ENCODE results near the gene OTOS. TPM values are rescaled to one million over a fixed set of nuclear protein-coding genes. Genes with fewer than 3 reads are reported as not detected.

OTOS gene
- total RNA-seq, 1 experiment from 2014 or later = not detected

DNA sequence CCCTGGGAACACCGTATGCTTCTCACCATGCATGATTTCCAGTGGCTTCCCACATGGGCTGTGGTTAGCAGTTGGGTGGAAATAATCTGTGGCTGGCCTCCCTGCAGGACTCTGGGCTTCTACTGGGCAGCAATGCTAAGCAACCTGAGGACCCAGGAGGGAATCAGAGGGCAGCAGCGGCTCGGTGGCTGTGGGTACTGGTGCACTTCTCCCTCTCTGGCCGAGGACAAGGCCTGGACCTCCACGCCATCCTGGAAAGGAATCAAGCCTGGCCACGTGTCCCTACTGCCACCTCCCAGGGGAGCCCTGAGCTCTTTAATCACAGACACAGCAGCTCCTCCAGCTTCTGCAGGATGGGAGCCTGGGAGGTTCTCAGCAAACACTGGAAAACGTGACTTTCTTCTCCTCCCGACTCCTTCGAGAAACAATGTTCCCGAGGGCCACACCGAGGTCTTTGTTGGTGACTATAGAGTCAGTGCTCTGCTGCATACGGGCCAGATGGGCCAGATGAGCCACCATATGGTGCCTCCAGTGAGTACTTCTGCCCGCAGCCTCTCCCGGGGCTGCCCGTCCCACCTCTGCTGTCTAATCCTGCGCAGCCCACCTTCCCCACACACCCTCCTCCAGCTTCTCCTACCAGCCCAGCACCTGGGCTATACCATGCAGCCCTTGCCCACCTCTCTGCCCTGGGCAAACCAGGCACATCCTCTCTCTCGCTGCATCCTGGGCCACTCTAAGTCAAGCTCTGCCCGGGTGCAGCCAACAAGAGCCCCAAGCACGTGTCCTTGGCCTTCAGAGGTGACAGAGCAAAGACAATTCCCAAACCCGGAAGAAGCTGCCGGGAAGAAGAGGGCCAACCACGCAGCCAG lies 42.8 kb upstream of the OTOS start:
- ChIA-PET POLR2A (no interaction called here), CTCF (no interaction called here), RAD21 (ENCODE audit: low non-redundant PET in 1 of 2, low total read pairs in 2 of 2, uncharacterized antibody in 2 of 2, unreplicated experiment in 2 of 2) (no interaction called here)
- intact Hi-C loops (cut with micrococcal nuclease) = no loop called here
- Histone ChIP-seq H4K20me1 (ENCODE audit: insufficient read depth) (no peaks in the 10 kb centered on the region), H3K27ac (ENCODE audit: low read depth, low read length) (no peak overlapping the region), H3K4me3 (replicated peaks in 1 of 2; ENCODE audit: low read depth in 1 of 2, low read length in 2 of 2) (no peak overlapping the region), H3K9me3 (ENCODE audit: control insufficient read depth in 1 of 2, insufficient read depth in 1 of 2, low read depth in 1 of 2, low read length in 2 of 2) (peaks cover 0 to 6% of the 10 kb centered on the region in 2 experiments; a peak in 2 of 4 replicates), H3K36me3 (ENCODE audit: control insufficient read depth in 1 of 2, insufficient read depth in 2 of 2, low read length in 2 of 2) (no peaks in the 10 kb centered on the region), H3K9me2 (ENCODE audit: insufficient read depth) (no peaks in the 10 kb centered on the region), H3K4me2 (ENCODE audit: low read length) (no peak overlapping the region), H3K4me1 (ENCODE audit: control insufficient read depth in 1 of 2, insufficient read depth in 2 of 2, low read length in 2 of 2) (no peaks in the 10 kb centered on the region), H3K9ac (ENCODE audit: low read length) (no peak overlapping the region), H2AFZ (ENCODE audit: low read depth, low read length, poor library complexity, severe bottlenecking) (no peak overlapping the region), H3K79me2 (ENCODE audit: insufficient read depth, low read length) (no peaks in the 10 kb centered on the region), H3K27me3 (ENCODE audit: insufficient read depth, low read length) (peaks cover 6% of the 10 kb centered on the region; the same call in 1 of the 2 replicates)
- TF ChIP-seq REST (IDR thresholded peaks at IDR 0.05; ENCODE audit: low read depth) (no peak), RAD21 (IDR thresholded peaks at IDR 0.05; ENCODE audit: low read depth) (no peak), ZFX (IDR thresholded peaks at IDR 0.05) (no peak)
- ATAC-seq = no peak
- no TSS peak for BruUV-seq (replicated peaks)
- DNase-seq (ENCODE audit: low read depth, low spot score) = no peak

DNA sequence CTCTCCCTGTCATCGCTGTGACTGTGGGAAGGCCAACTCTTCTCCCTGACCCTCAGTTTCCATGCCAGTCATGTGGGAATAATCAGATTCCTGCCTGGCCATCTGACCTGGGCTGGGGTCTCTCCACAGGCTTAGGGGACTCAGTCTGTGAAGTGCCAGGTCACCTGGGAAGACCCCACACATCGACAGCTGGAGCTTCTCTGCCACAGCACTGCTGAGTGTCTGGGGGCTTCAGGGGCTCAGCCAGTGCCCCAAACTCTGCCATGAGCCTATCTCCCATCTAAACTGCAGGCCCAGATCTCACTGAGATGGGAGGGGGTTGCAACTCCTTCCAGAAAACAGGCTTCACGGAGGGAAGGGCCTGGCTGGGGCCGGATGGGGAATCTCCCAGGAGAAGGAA lies 42.0 kb upstream of the OTOS start:
- H4K20me1 ChIP-seq (ENCODE audit: insufficient read depth) = no peaks in the 10 kb centered on the region
- no peaks in the 10 kb centered on the region for H3K4me1 ChIP-seq (ENCODE audit: control insufficient read depth in 1 of 2, insufficient read depth in 2 of 2, low read length in 2 of 2)

More for the DNA sequence above, 42.0 kb upstream of the OTOS start:
- no TSS peak for BruUV-seq (replicated peaks)
- H3K4me2 ChIP-seq (ENCODE audit: low read length) = no peak overlapping the region
- POLR2A ChIA-PET = no interaction called here
- H3K9me2 ChIP-seq (ENCODE audit: insufficient read depth) = no peaks in the 10 kb centered on the region
- H3K4me3 ChIP-seq (replicated peaks in 1 of 2; ENCODE audit: low read depth in 1 of 2, low read length in 2 of 2) = no peak overlapping the region
- RAD21 ChIA-PET (ENCODE audit: low non-redundant PET in 1 of 2, low total read pairs in 2 of 2, uncharacterized antibody in 2 of 2, unreplicated experiment in 2 of 2) = no interaction called here
- no peak for DNase-seq (ENCODE audit: low read depth, low spot score)
- peaks cover 0 to 3% of the 10 kb centered on the region in 2 experiments; a peak in 1 of 4 replicates for H3K9me3 ChIP-seq (ENCODE audit: control insufficient read depth in 1 of 2, insufficient read depth in 1 of 2, low read depth in 1 of 2, low read length in 2 of 2)
- peaks cover 10% of the 10 kb centered on the region; the same call in 1 of the 2 replicates for H3K27me3 ChIP-seq (ENCODE audit: insufficient read depth, low read length)
- ATAC-seq = no peak
- H2AFZ ChIP-seq (ENCODE audit: low read depth, low read length, poor library complexity, severe bottlenecking) = no peak overlapping the region
- no peaks in the 10 kb centered on the region for H3K79me2 ChIP-seq (ENCODE audit: insufficient read depth, low read length)
- no peak overlapping the region for H3K9ac ChIP-seq (ENCODE audit: low read length)
- intact Hi-C loops (cut with micrococcal nuclease) = no loop called here
- TF ChIP-seq, protein P1, sequence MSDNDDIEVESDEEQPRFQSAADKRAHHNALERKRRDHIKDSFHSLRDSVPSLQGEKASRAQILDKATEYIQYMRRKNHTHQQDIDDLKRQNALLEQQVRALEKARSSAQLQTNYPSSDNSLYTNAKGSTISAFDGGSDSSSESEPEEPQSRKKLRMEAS (IDR thresholded peaks at IDR 0.05) = no peak
- TF ChIP-seq SIN3A (IDR thresholded peaks at IDR 0.05; ENCODE audit: low read depth) = no peak
- CTCF ChIA-PET = no interaction called here
- no peak overlapping the region for H3K27ac ChIP-seq (ENCODE audit: low read depth, low read length)
- H3K36me3 ChIP-seq (ENCODE audit: control insufficient read depth in 1 of 2, insufficient read depth in 2 of 2, low read length in 2 of 2) = no peaks in the 10 kb centered on the region

Measured in HCT116 (cell line).